Neuronal stem cell (in vitro differentiated cells): ENCODE measurements around the gene RSPH1.

Experiments used
- DNase-seq: peaks from one replicate; pipeline ENCODE4 v3.0.0-alpha.2; 2013; ENCODE audit warnings: low spot score
- H2AFZ ChIP-seq: one replicate; pipeline ENCODE4 v1.6.1; 2013; ENCODE audit warnings: mild to moderate bottlenecking, low read length, inconsistent platforms
- H2AK5ac ChIP-seq: 2 replicates; pipeline ENCODE4 v1.6.1; 2013; ENCODE audit warnings: low read depth, mild to moderate bottlenecking, inconsistent platforms, low read length, moderate library complexity, mixed read lengths
- H2BK120ac ChIP-seq: 2 replicates; pipeline ENCODE4 v1.6.1; 2013; ENCODE audit warnings: low read depth, mild to moderate bottlenecking, inconsistent platforms, low read length, moderate library complexity, mixed read lengths
- H2BK12ac ChIP-seq: one replicate; pipeline ENCODE4 v1.6.1; 2013; ENCODE audit warnings: low read length, inconsistent platforms
- H2BK15ac ChIP-seq: 2 replicates; pipeline ENCODE4 v1.6.1; 2013; ENCODE audit warnings: mild to moderate bottlenecking, low read length, inconsistent platforms, mixed read lengths
- H2BK5ac ChIP-seq: one replicate; pipeline ENCODE4 v1.6.1; 2013; ENCODE audit warnings: inconsistent platforms, mild to moderate bottlenecking, low read length, moderate library complexity
- H3K14ac ChIP-seq: one replicate; pipeline ENCODE4 v1.6.1; 2013; ENCODE audit warnings: low read length, inconsistent platforms
- H3K18ac ChIP-seq: 2 replicates; pipeline ENCODE4 v1.6.1; 2013; ENCODE audit warnings: low read length, inconsistent platforms
- H3K23ac ChIP-seq: 2 replicates; pipeline ENCODE4 v1.6.1; 2013; ENCODE audit warnings: low read depth, mild to moderate bottlenecking, mixed read lengths, low read length, inconsistent platforms; ENCODE audit not compliant: poor library complexity
- H3K27ac ChIP-seq: replicated peaks from 3 replicates; pipeline ENCODE4 v1.5.1; 2013; ENCODE audit warnings: low read length, inconsistent platforms
- H3K27me3 ChIP-seq, 3 experiments: 2 replicates each; pipeline ENCODE4 v1.6.1; 2013; ENCODE audit warnings: low read length in 3 of 3, mild to moderate bottlenecking in 2 of 3, inconsistent platforms in 1 of 3, low read depth in 1 of 3, mixed read lengths in 1 of 3, moderate library complexity in 1 of 3; ENCODE audit not compliant: control insufficient read depth in 3 of 3, insufficient read depth in 3 of 3
- H3K36me3 ChIP-seq, 2 donors: replicated peaks in 1 of 2; 2 replicates each; pipeline ENCODE4 v1.6.1; 2013; ENCODE audit warnings: low read length in 2 of 2; ENCODE audit not compliant: control insufficient read depth in 2 of 2, insufficient read depth in 2 of 2
- H3K4ac ChIP-seq: 2 replicates; pipeline ENCODE4 v1.6.1; 2013; ENCODE audit warnings: inconsistent platforms, mild to moderate bottlenecking, low read length, moderate library complexity
- H3K4me1 ChIP-seq, 2 donors: 1 replicate in 1 of 2; 2 replicates in 1 of 2; pipeline ENCODE4 v1.6.1; 2013; ENCODE audit warnings: low read length in 2 of 2, low read depth in 1 of 2; ENCODE audit not compliant: control insufficient read depth in 2 of 2, insufficient read depth in 1 of 2
- H3K4me2 ChIP-seq: one replicate; pipeline ENCODE4 v1.6.1; 2013; ENCODE audit warnings: mild to moderate bottlenecking, low read length, inconsistent platforms; ENCODE audit not compliant: insufficient read depth, poor library complexity, severe bottlenecking
- H3K4me3 ChIP-seq, 2 donors: 2 replicates each; pipeline ENCODE4 v1.5.1; 2013; ENCODE audit warnings: low read length in 2 of 2, mild to moderate bottlenecking in 2 of 2, inconsistent platforms in 1 of 2, moderate library complexity in 1 of 2
- H3K79me1 ChIP-seq: one replicate; pipeline ENCODE4 v1.6.1; 2013; ENCODE audit warnings: low read depth, mild to moderate bottlenecking, inconsistent platforms, low read length, moderate library complexity
- H3K9ac ChIP-seq: one replicate; pipeline ENCODE4 v1.6.1; 2013; ENCODE audit warnings: mild to moderate bottlenecking, low read depth, low read length, inconsistent platforms; ENCODE audit not compliant: poor library complexity
- H3K9me3 ChIP-seq, 2 donors: replicated peaks in 1 of 2; 2 replicates each; pipeline versions ENCODE3 to v1.6.1; 2013; ENCODE audit warnings: low read length in 2 of 2, mild to moderate bottlenecking in 2 of 2, inconsistent platforms in 1 of 2, low read depth in 1 of 2, mixed read lengths in 1 of 2, moderate library complexity in 1 of 2; ENCODE audit not compliant: control insufficient read depth in 2 of 2, insufficient read depth in 1 of 2
- H4K8ac ChIP-seq: one replicate; pipeline ENCODE4 v1.6.1; 2013; ENCODE audit warnings: low read depth, mild to moderate bottlenecking, inconsistent platforms, low read length, moderate library complexity
- H4K91ac ChIP-seq: one replicate; pipeline ENCODE4 v1.6.1; 2013; ENCODE audit warnings: low read length, low read depth, mild to moderate bottlenecking, inconsistent platforms; ENCODE audit not compliant: poor library complexity
- WGBS, 2 donors: extraction: QIAGEN DNeasy Blood & Tissue Kit; methylation state at CpG; one replicate each; pipeline ENCODE4 v1.1.7; 2013; ENCODE audit warnings: missing lambda C conversion rate in 2 of 2, mixed read lengths in 1 of 2; ENCODE audit not compliant: insufficient read length in 2 of 2, insufficient replicate concordance in 1 of 2; ENCODE audit errors: extremely low coverage in 2 of 2; 5-methylcytosine and 5-hydroxymethylcytosine counted together

The RSPH1 gene

DNA sequence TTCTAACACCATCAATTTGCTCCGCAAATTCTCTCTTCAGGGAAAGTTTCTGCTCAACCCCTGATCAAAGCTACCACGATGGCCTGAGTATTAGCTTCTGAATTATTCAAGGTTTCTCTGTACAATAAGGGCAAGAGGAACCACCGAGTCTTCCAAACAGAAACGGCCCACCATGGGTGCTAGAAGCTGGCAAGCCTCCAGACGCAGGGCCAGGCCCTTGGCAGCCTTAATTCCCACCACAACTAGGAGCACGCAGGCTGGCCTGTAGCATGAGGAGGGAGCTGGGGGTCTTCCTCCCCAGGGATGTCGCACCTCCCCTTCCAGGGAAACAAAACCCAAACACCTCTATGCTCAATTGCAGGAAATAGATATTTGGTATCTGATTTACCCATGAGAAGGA, 11.1 kb downstream of the RSPH1 start:
- no peak overlapping the region for H2BK120ac ChIP-seq
- WGBS, 2 donors = no CpG with 5 or more reads among the region's 7 CpGs
- DNase-seq = no peak
- H3K79me1 ChIP-seq = no peaks in the 10 kb centered on the region
- no peak overlapping the region for H4K8ac ChIP-seq
- no peaks in the 10 kb centered on the region for H3K36me3 ChIP-seq
- no peak overlapping the region for H3K4me3 ChIP-seq
- no peak overlapping the region for H2AFZ ChIP-seq
- no peak overlapping the region for H3K9ac ChIP-seq
- H2BK15ac ChIP-seq = no peak overlapping the region
- no peaks in the 10 kb centered on the region for H3K4me1 ChIP-seq
- H4K91ac ChIP-seq = no peak overlapping the region
- H2BK5ac ChIP-seq = no peak overlapping the region
- H3K27ac ChIP-seq = no peak overlapping the region
- no peak overlapping the region for H3K4ac ChIP-seq
- no peak overlapping the region for H3K14ac ChIP-seq
- H3K23ac ChIP-seq = no peak overlapping the region
- peaks cover 0 to 26% (median 0%) of the 10 kb centered on the region in 3 experiments for H3K27me3 ChIP-seq
- H2BK12ac ChIP-seq = no peak overlapping the region
- no peak overlapping the region for H2AK5ac ChIP-seq
- H3K9me3 ChIP-seq = peaks cover 0 to 2% of the 10 kb centered on the region in 2 donors
- H3K18ac ChIP-seq = no peak overlapping the region
- H3K4me2 ChIP-seq = no peak overlapping the region

DNA sequence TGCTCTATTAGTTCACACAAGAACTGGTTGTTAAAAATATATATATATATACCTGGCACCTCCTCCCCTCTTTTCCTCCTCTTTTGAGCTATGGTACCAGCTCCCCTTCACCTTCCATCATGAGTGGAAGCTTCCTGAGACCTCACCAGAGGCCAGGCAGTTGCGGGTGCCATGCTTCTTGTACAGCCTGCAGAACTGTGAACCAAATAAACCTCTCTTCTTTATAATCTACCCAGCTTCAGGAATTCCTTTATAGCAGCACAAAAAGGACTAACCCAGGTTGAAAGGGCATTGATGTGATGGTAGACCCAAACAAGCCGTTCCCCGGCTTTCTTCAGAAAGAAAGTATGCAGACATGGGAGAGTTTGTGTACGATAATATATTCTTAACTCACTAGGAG, 14.9 kb downstream of the RSPH1 start:
- no peak overlapping the region for H3K9ac ChIP-seq
- WGBS, 2 donors = no CpG with 5 or more reads among the region's 4 CpGs
- no peak overlapping the region for H2AFZ ChIP-seq
- H4K91ac ChIP-seq = no peak overlapping the region
- H3K36me3 ChIP-seq = no peaks in the 10 kb centered on the region
- peaks cover 0 to 18% (median 0%) of the 10 kb centered on the region in 3 experiments for H3K27me3 ChIP-seq
- no peak overlapping the region for H2BK120ac ChIP-seq
- no peak overlapping the region for H3K4me3 ChIP-seq
- no peak overlapping the region for H3K23ac ChIP-seq
- no peak overlapping the region for H3K14ac ChIP-seq
- H2AK5ac ChIP-seq = no peak overlapping the region
- peaks cover 0 to 2% of the 10 kb centered on the region in 2 donors for H3K9me3 ChIP-seq
- no peak overlapping the region for H3K18ac ChIP-seq
- H3K4me2 ChIP-seq = no peak overlapping the region
- H3K27ac ChIP-seq = no peak overlapping the region
- H3K79me1 ChIP-seq = no peaks in the 10 kb centered on the region
- H2BK12ac ChIP-seq = no peak overlapping the region
- no peak overlapping the region for H4K8ac ChIP-seq
- no peak overlapping the region for H2BK5ac ChIP-seq
- no peak for DNase-seq
- H2BK15ac ChIP-seq = no peak overlapping the region
- H3K4ac ChIP-seq = no peak overlapping the region
- H3K4me1 ChIP-seq = no peaks in the 10 kb centered on the region

DNA sequence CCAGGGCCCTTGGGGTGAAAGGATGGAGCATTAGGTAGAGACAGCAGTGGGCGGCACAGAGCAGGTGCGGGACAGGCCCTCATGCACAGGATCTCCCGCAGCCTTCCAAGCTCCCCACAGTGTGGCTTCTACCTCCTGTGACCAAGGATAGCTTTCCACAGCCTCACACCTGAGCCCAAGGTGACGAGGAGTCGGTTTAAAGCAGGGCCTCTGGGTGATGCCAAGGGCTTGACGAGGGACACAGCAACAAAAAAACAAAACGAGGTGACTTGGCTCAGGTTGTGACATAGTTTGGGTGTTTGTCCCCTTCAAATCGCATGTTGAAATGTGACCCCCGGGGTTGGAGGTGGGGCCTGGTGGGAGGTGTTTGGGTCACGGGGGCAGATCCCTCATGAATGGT, 15.3 kb downstream of the RSPH1 start:
- Histone ChIP-seq H3K9ac (no peak overlapping the region), H3K79me1 (no peaks in the 10 kb centered on the region), H3K18ac (no peak overlapping the region), H3K4me3 (no peak overlapping the region), H3K27me3 (peaks cover 0 to 14% (median 0%) of the 10 kb centered on the region in 3 experiments), H3K9me3 (peaks cover 0 to 2% of the 10 kb centered on the region in 2 donors), H3K4me2 (no peak overlapping the region), H4K8ac (no peak overlapping the region), H3K23ac (no peak overlapping the region), H2BK12ac (no peak overlapping the region), H3K36me3 (no peaks in the 10 kb centered on the region), H3K27ac (no peak overlapping the region), H3K4me1 (no peaks in the 10 kb centered on the region), H2BK15ac (no peak overlapping the region), H3K4ac (no peak overlapping the region), H3K14ac (no peak overlapping the region), H2BK120ac (no peak overlapping the region), H2AFZ (no peak overlapping the region), H4K91ac (no peak overlapping the region), H2AK5ac (no peak overlapping the region), H2BK5ac (no peak overlapping the region)
- DNase-seq = no peak
- no CpG with 5 or more reads among the region's 10 CpGs for WGBS, 2 donors

DNA sequence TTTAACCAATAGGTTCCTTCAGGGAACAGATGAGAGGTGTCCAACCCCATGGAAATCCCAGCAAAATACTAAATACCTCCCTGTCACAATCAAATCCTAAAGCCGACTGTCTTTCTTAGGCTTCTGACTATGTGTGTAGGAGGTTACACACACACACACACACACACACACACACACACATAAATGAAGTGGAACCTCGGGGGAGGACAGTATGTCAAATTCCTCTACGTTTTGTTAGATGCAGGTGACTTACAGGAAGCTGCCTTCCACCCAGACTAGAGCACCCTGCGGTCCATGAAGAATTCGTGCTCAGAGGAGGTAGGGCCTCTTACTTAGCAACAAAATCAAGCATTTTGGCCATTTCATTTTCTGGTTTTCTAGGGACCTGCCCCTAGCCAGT, 16.4 kb downstream of the RSPH1 start:
- no peak overlapping the region for H3K27ac ChIP-seq
- DNase-seq = no peak
- H3K4me1 ChIP-seq = no peaks in the 10 kb centered on the region
- H3K79me1 ChIP-seq = no peaks in the 10 kb centered on the region
- H3K27me3 ChIP-seq = peaks cover 0 to 9% (median 0%) of the 10 kb centered on the region in 3 experiments
- no peak overlapping the region for H2BK12ac ChIP-seq
- no peak overlapping the region for H3K4me3 ChIP-seq
- no peak overlapping the region for H3K4me2 ChIP-seq
- no peak overlapping the region for H3K4ac ChIP-seq
- H2BK15ac ChIP-seq = no peak overlapping the region
- no peak overlapping the region for H3K23ac ChIP-seq
- H4K91ac ChIP-seq = no peak overlapping the region
- no CpG with 5 or more reads among the region's 5 CpGs for WGBS, 2 donors
- no peak overlapping the region for H4K8ac ChIP-seq
- no peak overlapping the region for H3K9ac ChIP-seq
- no peak overlapping the region for H2BK120ac ChIP-seq
- H2AFZ ChIP-seq = no peak overlapping the region
- H2AK5ac ChIP-seq = no peak overlapping the region
- H3K36me3 ChIP-seq = no peaks in the 10 kb centered on the region
- H3K9me3 ChIP-seq = peaks cover 0 to 2% of the 10 kb centered on the region in 2 donors
- H2BK5ac ChIP-seq = no peak overlapping the region
- no peak overlapping the region for H3K14ac ChIP-seq
- H3K18ac ChIP-seq = no peak overlapping the region
